Prostate gland (tissue), 2 donors: Measurements from ENCODE around the gene BACH1. TPM values are rescaled to one million over a fixed set of nuclear protein-coding genes. Genes with fewer than 3 reads are reported as not detected.

Source experiments
- DNase-seq: peaks from one replicate; pipeline ENCODE4 v3.0.0-alpha.2; 2019; ENCODE audit warnings: low spot score
- H3K27ac ChIP-seq, 2 donors: fragments of 200-600 bp; sonication (generic); 2 replicates each; pipeline ENCODE4 v1.5.1; 2017 to 2019
- H3K27me3 ChIP-seq: fragments of 200-600 bp; sonication (generic); replicated peaks from 2 replicates; pipeline ENCODE4 v1.5.1; 2019; ENCODE audit not compliant: insufficient read depth
- H3K36me3 ChIP-seq, 2 donors: fragments of 200-600 bp; sonication (generic); 1 replicate in 1 of 2; 2 replicates in 1 of 2; pipeline versions ENCODE4 v1.5.1 to v1.8.1; 2017 to 2019
- H3K4me1 ChIP-seq: fragments of 200-600 bp; sonication (generic); replicated peaks from 2 replicates; pipeline ENCODE4 v1.5.1; 2019
- H3K4me3 ChIP-seq, 2 donors: fragments of 200-600 bp; sonication (generic); 2 replicates each; pipeline ENCODE4 v1.5.1; 2017 to 2019
- H3K9me3 ChIP-seq: fragments of 200-600 bp; sonication (generic); 2 replicates; pipeline ENCODE4 v1.5.1; 2017
- CTCF ChIP-seq, 4 experiments: fragments of 200-600 bp in 2 of 4; fragments of 450-650 bp in 2 of 4; sonication (generic) in 2 of 4; IDR thresholded peaks; 1 replicate in 3 of 4; 2 replicates in 1 of 4; pipeline ENCODE4 v1.5.1; 2016 to 2019; ENCODE audit warnings: antibody characterized with exemption in 4 of 4, mild to moderate bottlenecking in 2 of 4, moderate library complexity in 2 of 4
- POLR2A ChIP-seq: fragments of 450-650 bp; IDR thresholded peaks from one replicate; pipeline ENCODE4 v1.6.1; 2016; ENCODE audit warnings: antibody characterized with exemption, mild to moderate bottlenecking
- POLR2AphosphoS5 ChIP-seq: sonication (generic); formaldehyde crosslinking; IDR thresholded peaks from one replicate; pipeline ENCODE4 v1.6.1; 2017; ENCODE audit warnings: antibody characterized with exemption
- WGBS: methylation state at CpG from one replicate; pipeline ENCODE4 v1.1.5; 2018; 5-methylcytosine and 5-hydroxymethylcytosine counted together
- intact Hi-C: fragments of 100-400 bp; cut with DNase I; formaldehyde crosslinking; loops from one replicate; pipeline ENCODE4 v1.14.2; 2022
- total RNA-seq, 2 donors: library from RNA; depleted of rRNA; stranded (reverse); fragments of >200 nt; gene quantifications; one replicate each; pipeline ENCODE4 v1.1.0, GENCODE V29; 2016

BACH1 gene
- total RNA-seq, 2 donors from 2014 or later: 42.4 to 46.2 TPM

GRCh38 chr21:29330797-29331196 is 32.1 kb downstream of the BACH1 start:
- Histone ChIP-seq H3K4me3 (no peak overlapping the region), H3K27ac (no peak overlapping the region), H3K27me3 (no peaks in the 10 kb centered on the region), H3K36me3 (no peaks in the 10 kb centered on the region), H3K4me1 (no peaks in the 10 kb centered on the region), H3K9me3 (no peaks in the 10 kb centered on the region)
- TF ChIP-seq POLR2AphosphoS5: no peak
- TF ChIP-seq CTCF (IDR thresholded peaks at IDR 0.05): no peak
- no peak for TF ChIP-seq POLR2A
- DNase-seq: no peak
- 71% methylated on average over 1 of the region's 1 CpG for WGBS
- intact Hi-C loops: no loop called here

GRCh38 chr21:29332461-29333362 is 34.0 kb downstream of the BACH1 start:
- 87% methylated on average over 10 of the region's 10 CpGs for WGBS
- H3K4me1 ChIP-seq: no peaks in the 10 kb centered on the region
- H3K36me3 ChIP-seq: no peaks in the 10 kb centered on the region
- TF ChIP-seq POLR2AphosphoS5 (no peak), CTCF (IDR thresholded peaks at IDR 0.05) (no peak)
- no peaks in the 10 kb centered on the region for H3K27me3 ChIP-seq
- H3K4me3 ChIP-seq: no peak overlapping the region
- H3K9me3 ChIP-seq: no peaks in the 10 kb centered on the region
- H3K27ac ChIP-seq: no peak overlapping the region
- DNase-seq: no peak
- intact Hi-C loops: no loop called here

- no peak for TF ChIP-seq POLR2AphosphoS5
- no peak for TF ChIP-seq POLR2A
- TF ChIP-seq CTCF (IDR thresholded peaks at IDR 0.05): no peak
- Histone ChIP-seq H3K9me3 (no peaks in the 10 kb centered on the region), H3K36me3 (no peaks in the 10 kb centered on the region), H3K4me1 (no peaks in the 10 kb centered on the region), H3K27me3 (no peaks in the 10 kb centered on the region), H3K27ac (no peak overlapping the region), H3K4me3 (no peak overlapping the region)
- intact Hi-C loops: no loop called here
- DNase-seq: no peak
- WGBS: 54% methylated on average over 1 of the region's 1 CpG
These were observed 34.7 kb downstream of the BACH1 start for GRCh38 chr21:29333406-29333805.

GRCh38 chr21:29334717-29335428 is 36.2 kb downstream of the BACH1 start:
- H3K27ac ChIP-seq: no peak overlapping the region
- WGBS: 91% methylated on average over 11 of the region's 11 CpGs

More at GRCh38 chr21:29334717-29335428, 36.2 kb downstream of the BACH1 start:
- Histone ChIP-seq H3K36me3 (no peaks in the 10 kb centered on the region), H3K4me3 (no peak overlapping the region), H3K9me3 (no peaks in the 10 kb centered on the region), H3K27me3 (no peaks in the 10 kb centered on the region), H3K4me1 (no peaks in the 10 kb centered on the region)
- intact Hi-C loops: no loop called here
- no peak for DNase-seq
- TF ChIP-seq POLR2A: no peak
- TF ChIP-seq POLR2AphosphoS5: no peak
- TF ChIP-seq CTCF (IDR thresholded peaks at IDR 0.05): no peak
